Endothelial cell (in vitro differentiated cells): ENCODE results near the gene GALNT2. TPM values are rescaled to one million over a fixed set of nuclear protein-coding genes. Genes with fewer than 3 reads are reported as not detected.

Experiments used
- DNase-seq: peaks from one replicate; pipeline ENCODE4 v3.0.0; 2021; ENCODE audit warnings: low spot score
- H3K27ac Mint-ChIP-seq: one replicate; pipeline ENCODE4 v1.8.0; 2021; ENCODE audit warnings: mixed read lengths, inconsistent platforms; ENCODE audit not compliant: unreplicated experiment
- H3K27me3 Mint-ChIP-seq: one replicate; pipeline ENCODE4 v1.8.0; 2021; ENCODE audit warnings: mild to moderate bottlenecking, moderate library complexity, mixed read lengths, inconsistent platforms; ENCODE audit not compliant: unreplicated experiment
- H3K36me3 Mint-ChIP-seq: one replicate; pipeline ENCODE4 v1.8.0; 2021; ENCODE audit warnings: mild to moderate bottlenecking, low read depth, mixed read lengths, inconsistent platforms; ENCODE audit not compliant: unreplicated experiment
- H3K4me1 Mint-ChIP-seq: one replicate; pipeline ENCODE4 v1.8.0; 2021; ENCODE audit warnings: mild to moderate bottlenecking, mixed read lengths, inconsistent platforms; ENCODE audit not compliant: unreplicated experiment
- H3K4me3 Mint-ChIP-seq: one replicate; pipeline ENCODE4 v1.8.0; 2021; ENCODE audit warnings: mild to moderate bottlenecking, mixed read lengths, inconsistent platforms; ENCODE audit not compliant: unreplicated experiment
- H3K9me3 Mint-ChIP-seq: one replicate; pipeline ENCODE4 v1.8.0; 2021; ENCODE audit warnings: mixed read lengths, inconsistent platforms; ENCODE audit not compliant: unreplicated experiment
- total RNA-seq: library from RNA; stranded (reverse); fragmentation: NEBNext Ultra II Directional; extraction: Animal tissue kit (Norgen Biotek cat#: 25700); gene quantifications from one replicate; pipeline ENCODE4 v1.2.1, GENCODE V29; 2021; ENCODE audit not compliant: unreplicated experiment
- TF ChIP-seq, protein P1 (sequence below): fragments of 200-600 bp; sonication (generic); IDR thresholded peaks from one replicate; pipeline ENCODE4 v1.5.0; 2021; ENCODE audit warnings: antibody characterized with exemption; ENCODE audit not compliant: unreplicated experiment

GALNT2 gene
- total RNA-seq, 1 donor from 2014 or later = 74.8 TPM

DNA sequence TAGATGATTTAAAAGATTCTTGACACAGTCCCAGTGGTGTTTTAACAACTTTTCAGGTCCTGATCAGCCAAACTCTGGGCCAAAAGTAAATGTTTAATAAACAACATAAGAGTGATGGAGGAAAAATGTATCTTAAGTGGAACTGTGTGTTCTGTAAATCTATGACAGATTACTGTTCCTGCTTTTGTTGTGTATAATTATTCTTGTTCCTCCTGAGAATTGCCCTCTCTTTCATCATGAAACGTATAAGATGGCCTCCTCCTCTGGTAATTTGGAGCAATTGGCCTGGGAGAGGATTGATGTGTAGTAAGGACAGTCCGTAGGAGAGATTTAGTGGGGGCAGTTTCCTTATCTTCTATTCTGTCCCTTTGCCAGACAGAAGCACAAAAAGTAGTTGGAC is 34.5 kb downstream of the GALNT2 start:
- H3K4me1 Mint-ChIP-seq = peaks cover 27% of the 10 kb centered on the region
- TF ChIP-seq, protein P1, sequence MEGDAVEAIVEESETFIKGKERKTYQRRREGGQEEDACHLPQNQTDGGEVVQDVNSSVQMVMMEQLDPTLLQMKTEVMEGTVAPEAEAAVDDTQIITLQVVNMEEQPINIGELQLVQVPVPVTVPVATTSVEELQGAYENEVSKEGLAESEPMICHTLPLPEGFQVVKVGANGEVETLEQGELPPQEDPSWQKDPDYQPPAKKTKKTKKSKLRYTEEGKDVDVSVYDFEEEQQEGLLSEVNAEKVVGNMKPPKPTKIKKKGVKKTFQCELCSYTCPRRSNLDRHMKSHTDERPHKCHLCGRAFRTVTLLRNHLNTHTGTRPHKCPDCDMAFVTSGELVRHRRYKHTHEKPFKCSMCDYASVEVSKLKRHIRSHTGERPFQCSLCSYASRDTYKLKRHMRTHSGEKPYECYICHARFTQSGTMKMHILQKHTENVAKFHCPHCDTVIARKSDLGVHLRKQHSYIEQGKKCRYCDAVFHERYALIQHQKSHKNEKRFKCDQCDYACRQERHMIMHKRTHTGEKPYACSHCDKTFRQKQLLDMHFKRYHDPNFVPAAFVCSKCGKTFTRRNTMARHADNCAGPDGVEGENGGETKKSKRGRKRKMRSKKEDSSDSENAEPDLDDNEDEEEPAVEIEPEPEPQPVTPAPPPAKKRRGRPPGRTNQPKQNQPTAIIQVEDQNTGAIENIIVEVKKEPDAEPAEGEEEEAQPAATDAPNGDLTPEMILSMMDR = no peak
- no peak overlapping the region for H3K4me3 Mint-ChIP-seq
- H3K9me3 Mint-ChIP-seq = no peaks in the 10 kb centered on the region
- no peak overlapping the region for H3K27ac Mint-ChIP-seq
- no peak for DNase-seq
- H3K27me3 Mint-ChIP-seq = no peaks in the 10 kb centered on the region
- H3K36me3 Mint-ChIP-seq = no peaks in the 10 kb centered on the region

DNA sequence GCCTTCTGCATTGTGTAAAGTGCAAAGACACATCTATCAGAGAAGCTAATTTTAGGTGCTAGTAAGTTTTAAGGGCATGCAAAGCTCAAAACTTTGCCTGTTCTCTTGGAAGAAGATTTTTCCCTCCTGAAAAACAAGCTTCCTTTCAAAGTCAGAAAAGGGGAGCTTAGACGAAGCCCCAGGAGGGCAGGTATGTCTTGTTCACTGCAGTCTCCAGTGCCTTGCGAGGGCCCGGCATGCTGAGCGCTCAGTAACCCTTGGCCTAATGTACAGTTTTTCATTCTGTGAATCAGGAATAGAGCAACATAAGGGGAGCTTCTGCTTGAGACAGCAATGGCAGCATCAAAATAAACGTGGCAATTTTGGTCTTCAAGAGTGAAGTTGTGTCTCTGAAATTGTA is 35.0 kb downstream of the GALNT2 start:
- TF ChIP-seq, protein P1 = no peak
- DNase-seq = no peak
- Mint-ChIP-seq H3K27ac (no peak overlapping the region), H3K9me3 (no peaks in the 10 kb centered on the region), H3K36me3 (no peaks in the 10 kb centered on the region), H3K4me3 (no peak overlapping the region), H3K4me1 (peaks cover 32% of the 10 kb centered on the region), H3K27me3 (peaks cover 2% of the 10 kb centered on the region)

DNA sequence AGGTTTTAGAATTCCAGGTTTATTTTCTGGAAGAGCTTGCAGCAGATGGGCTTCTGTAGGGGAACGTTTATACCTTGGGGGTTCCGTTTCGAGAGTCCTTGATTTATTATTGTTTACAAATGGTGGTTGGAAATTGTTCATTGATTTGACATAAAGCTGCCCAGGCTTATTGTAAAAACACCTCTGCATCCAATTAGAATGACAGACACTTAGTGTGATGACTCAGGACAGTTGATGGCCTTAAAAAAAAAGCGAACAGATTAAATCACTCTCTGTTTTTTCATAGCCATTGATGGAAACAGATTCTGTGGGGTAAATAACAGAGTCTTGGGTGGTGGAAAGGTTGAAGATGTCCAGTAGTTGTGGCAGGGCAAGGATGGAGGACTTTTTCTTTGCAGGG is 35.4 kb downstream of the GALNT2 start:
- H3K36me3 Mint-ChIP-seq = no peaks in the 10 kb centered on the region
- peaks cover 32% of the 10 kb centered on the region for H3K4me1 Mint-ChIP-seq
- no peak overlapping the region for H3K27ac Mint-ChIP-seq
- H3K27me3 Mint-ChIP-seq = peaks cover 2% of the 10 kb centered on the region
- no peaks in the 10 kb centered on the region for H3K9me3 Mint-ChIP-seq
- no peak for DNase-seq
- TF ChIP-seq, protein P1 = no peak
- no peak overlapping the region for H3K4me3 Mint-ChIP-seq

DNA sequence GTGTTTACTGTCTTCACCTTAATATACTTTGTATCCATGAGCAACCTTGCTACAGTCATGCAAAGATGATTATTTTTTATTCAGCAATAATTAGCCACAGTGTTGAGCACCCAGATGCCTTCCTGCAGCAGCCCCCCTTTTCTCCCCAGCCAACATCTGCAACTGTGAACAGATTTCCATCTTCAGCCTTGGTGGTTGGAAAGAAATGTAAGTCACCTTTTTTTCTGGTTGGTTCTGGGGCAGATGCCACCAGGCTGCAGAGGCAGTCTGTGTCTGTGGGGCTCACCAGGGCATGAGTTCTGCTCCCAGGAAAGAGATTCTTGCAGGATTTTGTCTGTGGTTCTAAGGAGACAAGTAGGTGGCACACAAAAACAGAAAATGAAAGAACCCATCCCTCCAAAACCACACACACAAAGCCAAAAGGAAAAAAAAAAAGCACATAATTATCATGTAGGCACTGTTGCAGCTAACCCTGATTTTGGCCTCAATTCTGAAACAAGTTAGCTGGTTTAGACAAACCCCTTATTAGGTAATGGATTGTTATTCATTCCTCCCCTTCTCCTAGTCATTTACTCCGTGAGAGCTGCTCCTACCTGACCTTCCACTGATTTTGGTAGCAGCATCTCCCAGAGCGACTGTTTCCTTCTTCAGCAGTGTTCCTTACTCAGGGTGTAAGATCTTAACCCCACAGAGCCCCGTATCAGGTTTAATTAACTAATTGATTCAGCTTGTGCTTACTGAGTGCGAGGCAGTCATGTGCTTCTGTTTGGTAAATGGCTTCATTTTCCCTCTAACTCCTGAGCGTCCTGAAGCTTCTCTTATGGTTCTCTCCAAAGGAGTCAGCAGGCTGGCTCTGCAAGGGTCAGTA is 36.5 kb downstream of the GALNT2 start:
- Mint-ChIP-seq H3K4me3 (no peak overlapping the region), H3K27ac (no peak overlapping the region), H3K36me3 (no peaks in the 10 kb centered on the region), H3K27me3 (peaks cover 2% of the 10 kb centered on the region), H3K4me1 (peaks cover 32% of the 10 kb centered on the region), H3K9me3 (no peaks in the 10 kb centered on the region)
- TF ChIP-seq, protein P1 = no peak
- DNase-seq = no peak
